ENCODE measurements around the gene RPS4Y1. TPM values are rescaled to one million over a fixed set of nuclear protein-coding genes. Genes with fewer than 3 reads are reported as not detected.

Gene RPS4Y1
- polyA plus RNA-seq, 1 of the 3 experiments (the other 2 are of a cell fraction) = not detected

- ChIA-PET CTCF (no interaction called here), POLR2A (no interaction called here)
- H3K27me3 ChIP-seq (ENCODE audit: insufficient read depth) = no peaks in the 10 kb centered on the region
- no peaks in the 10 kb centered on the region for H4K20me1 ChIP-seq (ENCODE audit: insufficient read depth)
- H3F3A ChIP-seq (replicated peaks; ENCODE audit: insufficient read depth) = no peaks in the 10 kb centered on the region
- no peak overlapping the region for H2AFZ ChIP-seq (ENCODE audit: low read depth)
- H3K4me1 ChIP-seq (ENCODE audit: control insufficient read depth in 1 of 2, insufficient read depth in 2 of 2, low read depth in 1 of 2, low read length in 1 of 2) = no peaks in the 10 kb centered on the region
- no peak overlapping the region for H3K27ac ChIP-seq (ENCODE audit: low read depth in 2 of 2, low read length in 1 of 2)
- no peak for DNase-seq
- no peaks in the 10 kb centered on the region for H3K9me3 ChIP-seq
- H3K4me2 ChIP-seq = no peak overlapping the region
- no peak for TF ChIP-seq REST (IDR thresholded peaks at IDR 0.05; ENCODE audit: low read depth, low read length)
- no peak for TF ChIP-seq EZH2phosphoT487 (IDR thresholded peaks at IDR 0.05; ENCODE audit: borderline replicate concordance, low read depth)
- TF ChIP-seq RCOR1 (IDR thresholded peaks at IDR 0.05; ENCODE audit: low read length) = no peak
- no peak for TF ChIP-seq SMC3 (IDR thresholded peaks at IDR 0.05; ENCODE audit: low read depth, low read length)
- TF ChIP-seq MEF2A (IDR thresholded peaks at IDR 0.05; ENCODE audit: borderline replicate concordance, low read depth) = no peak
- no peak for TF ChIP-seq ELF1 (IDR thresholded peaks at IDR 0.05)
- no peak for TF ChIP-seq TCF12 (IDR thresholded peaks at IDR 0.05)
- TF ChIP-seq SIN3A (IDR thresholded peaks at IDR 0.05; ENCODE audit: borderline replicate concordance, low read depth, low read length) = no peak
- TF ChIP-seq MAX (IDR thresholded peaks at IDR 0.05; ENCODE audit: low read depth) = no peak
- TF ChIP-seq ZBTB33 (IDR thresholded peaks at IDR 0.05; ENCODE audit: borderline replicate concordance, low read depth) = no peak
- no peak for TF ChIP-seq JUND (IDR thresholded peaks at IDR 0.05)
- TF ChIP-seq CHD2 (IDR thresholded peaks at IDR 0.05; ENCODE audit: low read length, partially characterized antibody) = no peak
- H3K79me2 ChIP-seq (ENCODE audit: insufficient read depth) = no peaks in the 10 kb centered on the region
- no peak overlapping the region for H3K4me3 ChIP-seq (ENCODE audit: low read depth in 2 of 2, low read length in 1 of 2)
- no peaks in the 10 kb centered on the region for H3K9me2 ChIP-seq
- H3K9ac ChIP-seq = no peak overlapping the region
- no peaks in the 10 kb centered on the region for H3K36me3 ChIP-seq (replicated peaks in 1 of 2; ENCODE audit: control insufficient read depth in 1 of 2, insufficient read depth in 2 of 2, low read length in 1 of 2)
- WGBS (ENCODE audit: low lambda C conversion rate) = no CpG with 5 or more reads among the region's 1 CpG
These were observed 8.0 kb downstream of the RPS4Y1 start for GRCh38 chrY:2849368-2849767.

GRCh38 chrY:2854145-2854774, 12.9 kb downstream of the RPS4Y1 start:
- Histone ChIP-seq H4K20me1 (ENCODE audit: insufficient read depth) (no peaks in the 10 kb centered on the region), H3K79me2 (ENCODE audit: insufficient read depth) (no peaks in the 10 kb centered on the region), H3K4me3 (ENCODE audit: low read depth in 2 of 2, low read length in 1 of 2) (no peak overlapping the region), H3K27ac (ENCODE audit: low read depth in 2 of 2, low read length in 1 of 2) (no peak overlapping the region), H3K9me2 (no peaks in the 10 kb centered on the region), H3K9ac (no peak overlapping the region), H3F3A (replicated peaks; ENCODE audit: insufficient read depth) (no peaks in the 10 kb centered on the region), H3K4me1 (ENCODE audit: control insufficient read depth in 1 of 2, insufficient read depth in 2 of 2, low read depth in 1 of 2, low read length in 1 of 2) (no peaks in the 10 kb centered on the region), H2AFZ (ENCODE audit: low read depth) (no peak overlapping the region), H3K36me3 (replicated peaks in 1 of 2; ENCODE audit: control insufficient read depth in 1 of 2, insufficient read depth in 2 of 2, low read length in 1 of 2) (no peaks in the 10 kb centered on the region), H3K27me3 (ENCODE audit: insufficient read depth) (no peaks in the 10 kb centered on the region), H3K9me3 (no peaks in the 10 kb centered on the region), H3K4me2 (no peak overlapping the region)
- WGBS (ENCODE audit: low lambda C conversion rate) = no CpG with 5 or more reads among the region's 6 CpGs
- DNase-seq = no peak
- ChIA-PET CTCF (no interaction called here), POLR2A (no interaction called here)
- TF ChIP-seq GATA2 (CRISPR knock-in tag; IDR thresholded peaks at IDR 0.05) = no peak
- no peak for TF ChIP-seq TEAD4 (IDR thresholded peaks at IDR 0.05; ENCODE audit: borderline replicate concordance, insufficient read depth)
- TF ChIP-seq RAD21 (IDR thresholded peaks at IDR 0.05; ENCODE audit: low read length) = no peak
- no peak for TF ChIP-seq ELF1 (IDR thresholded peaks at IDR 0.05)
- no peak for TF ChIP-seq CHD2 (IDR thresholded peaks at IDR 0.05; ENCODE audit: low read length, partially characterized antibody)
- TF ChIP-seq EP300 (IDR thresholded peaks at IDR 0.05; ENCODE audit: borderline replicate concordance in 1 of 2, low read depth in 1 of 2, low read length in 1 of 2) = no peak
- TF ChIP-seq USF2 (IDR thresholded peaks at IDR 0.05; ENCODE audit: borderline replicate concordance, low read depth, low read length) = no peak
- no peak for TF ChIP-seq CTCF (IDR thresholded peaks at IDR 0.05)
- no peak for TF ChIP-seq SIN3A (IDR thresholded peaks at IDR 0.05; ENCODE audit: borderline replicate concordance, low read depth, low read length)
- TF ChIP-seq MEF2A (IDR thresholded peaks at IDR 0.05; ENCODE audit: borderline replicate concordance, low read depth) = no peak
